ENCODE measurements around the gene XCR1.

The XCR1 gene

GRCh38 chr3:45980819-45981218 lies 46.5 kb downstream of the XCR1 start:
- no peak for DNase-seq

DNA sequence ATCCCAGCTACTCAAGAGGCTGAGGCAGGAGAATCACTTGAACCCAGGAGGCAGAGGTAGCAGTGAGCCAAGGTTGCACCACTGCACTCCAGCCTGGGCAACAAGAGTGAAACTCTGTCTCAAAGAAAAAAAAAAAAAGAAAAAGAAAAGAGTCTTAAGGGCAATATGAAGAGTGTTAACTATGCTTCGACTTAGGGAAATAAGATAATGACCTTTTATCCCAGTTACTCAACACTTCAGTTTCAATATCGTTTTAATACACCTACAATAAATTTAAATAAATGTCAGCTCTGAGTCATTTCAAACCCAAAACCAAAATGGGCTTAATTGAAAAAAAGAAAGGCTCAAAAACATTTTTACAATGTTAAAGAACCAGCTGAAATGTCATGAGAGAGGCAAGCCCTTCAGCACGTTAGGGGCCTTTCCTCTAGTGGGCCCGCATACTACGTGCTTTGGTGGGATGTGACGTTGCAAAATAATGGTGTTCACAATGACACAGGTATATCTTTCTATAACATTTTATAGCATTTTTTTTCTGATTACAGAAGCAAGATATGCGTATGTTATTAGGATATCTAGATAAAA lies 47.0 kb downstream of the XCR1 start:
- DNase-seq: no peak

- peak in 1 of 2 experiments; percentile 6 for DNase-seq
These were observed 47.9 kb downstream of the XCR1 start for GRCh38 chr3:45979378-45979777.

DNA sequence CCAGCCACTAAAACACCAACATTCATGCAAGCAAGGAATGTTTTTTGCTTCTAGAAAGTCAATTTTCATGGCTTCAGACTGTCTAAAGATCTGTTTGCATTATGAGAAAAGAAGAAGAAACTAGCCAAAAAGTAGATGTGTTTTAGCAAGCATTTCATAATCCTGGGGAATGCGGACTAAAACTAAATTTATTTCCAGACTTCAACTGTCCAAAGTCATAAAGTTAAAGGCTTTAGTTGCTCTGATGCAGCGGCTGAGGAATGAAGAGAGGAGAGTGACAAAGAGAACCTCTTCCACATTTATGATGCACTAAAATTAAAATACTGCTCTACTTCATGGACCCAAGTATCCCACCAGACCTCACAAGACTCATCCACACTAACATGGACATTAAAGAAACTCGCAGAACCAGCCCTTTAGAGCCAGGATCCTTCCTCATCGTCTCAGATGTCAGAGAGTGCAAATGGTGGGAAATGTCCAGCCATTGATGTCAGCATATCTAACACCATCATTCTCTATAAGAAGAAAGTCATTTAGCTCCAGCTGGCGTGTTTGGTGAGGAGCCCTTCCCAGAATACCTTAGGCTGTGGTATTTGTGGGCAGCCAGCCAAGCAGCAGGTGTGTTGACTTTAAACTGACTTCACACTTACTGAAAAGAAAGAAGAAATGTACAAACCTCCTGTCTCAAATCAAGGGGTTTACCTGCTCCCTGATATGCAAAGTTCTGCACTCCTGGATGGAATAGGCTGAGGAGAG lies 49.1 kb downstream of the XCR1 start:
- DNase-seq: no peak

GRCh38 chr3:45976191-45977091 lies 50.8 kb downstream of the XCR1 start:
- no peak for DNase-seq

DNA sequence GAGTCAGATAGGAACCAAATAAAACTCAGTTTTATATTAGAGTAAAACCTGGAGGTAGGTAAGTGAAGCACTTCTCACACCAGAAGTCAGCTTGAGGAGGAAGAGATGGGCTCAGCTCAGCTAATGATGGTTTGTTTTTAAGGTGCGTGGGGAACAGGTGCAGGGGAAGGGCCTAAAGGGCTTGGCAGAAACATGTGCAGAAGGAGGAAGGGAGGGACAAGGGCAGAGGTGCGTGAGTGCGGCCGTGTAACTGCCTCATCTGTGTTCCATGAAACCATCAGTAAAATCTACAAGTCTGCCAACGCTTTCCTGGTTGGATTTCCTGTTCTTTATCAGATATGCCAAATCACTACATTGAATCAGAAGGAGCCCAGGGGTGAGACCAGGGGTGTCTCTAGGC lies 51.6 kb downstream of the XCR1 start:
- no peak for DNase-seq

DNA sequence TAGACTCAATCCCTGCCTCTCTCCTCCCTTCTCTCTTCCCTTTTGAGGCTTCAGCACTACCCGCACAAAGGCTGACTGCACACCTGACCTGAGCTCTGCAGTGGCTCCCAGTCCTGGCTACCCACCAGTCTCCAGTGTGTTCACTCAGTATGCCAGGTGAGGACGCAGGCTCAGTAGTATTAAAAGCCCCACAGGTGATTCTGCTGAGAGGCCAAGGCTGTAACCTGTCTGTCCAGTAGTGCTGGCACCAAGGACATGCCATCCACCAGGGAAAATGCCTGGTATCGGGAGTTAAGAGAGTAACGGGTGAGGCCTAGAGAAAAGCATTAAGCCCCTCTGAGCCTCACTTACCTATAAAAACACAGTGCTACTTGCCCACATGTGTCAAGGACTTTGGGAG lies 52.6 kb downstream of the XCR1 start:
- no peak for DNase-seq

DNA sequence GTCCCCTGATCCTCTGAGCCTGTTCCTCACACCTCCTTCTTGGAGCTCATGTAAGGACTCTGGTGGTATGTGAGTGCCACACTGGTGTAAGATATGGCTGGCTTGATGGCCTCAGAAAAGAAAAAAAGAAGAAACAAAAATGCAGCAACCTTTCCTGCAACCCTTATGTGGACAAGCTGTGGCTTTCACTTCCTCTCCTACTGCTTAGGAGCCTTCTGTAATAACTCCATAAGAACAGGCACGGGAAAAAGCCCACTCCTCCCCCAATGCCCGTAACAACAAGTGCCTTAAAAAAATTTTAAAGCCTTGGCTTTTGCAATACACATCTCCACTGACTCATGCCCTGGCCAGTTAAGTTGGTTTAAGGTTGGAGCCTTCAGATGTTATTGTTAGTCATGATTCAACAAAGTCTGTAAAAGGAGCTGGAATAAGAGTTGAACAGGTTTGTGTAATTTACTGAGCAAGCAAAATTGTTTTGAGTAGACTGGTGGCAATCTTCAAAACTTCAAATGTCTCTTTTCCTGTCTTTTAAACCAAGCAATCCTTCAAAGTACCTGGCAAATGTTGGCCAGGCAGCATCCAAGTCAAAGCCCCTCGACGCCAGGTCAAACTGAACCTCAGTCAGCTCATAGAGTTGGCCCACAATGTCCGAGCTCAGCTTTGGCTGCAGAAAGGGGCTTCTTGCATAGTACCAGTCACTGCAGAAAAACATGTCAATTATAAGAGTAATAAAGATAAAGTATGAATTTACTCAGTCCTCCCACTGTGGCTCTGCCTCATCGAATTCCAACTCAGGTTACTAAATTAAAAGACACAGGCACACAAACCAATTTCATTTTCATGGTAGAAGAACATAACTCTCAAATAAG lies 54.5 kb downstream of the XCR1 start:
- DNase-seq: peak; percentile 99 to 100

- no peak for DNase-seq
These were observed 57.3 kb downstream of the XCR1 start for GRCh38 chr3:45969953-45970352.

- no peak for DNase-seq
These were observed 58.2 kb downstream of the XCR1 start for GRCh38 chr3:45969116-45969515.

GRCh38 chr3:45968706-45969105 lies 58.6 kb downstream of the XCR1 start:
- DNase-seq: no peak

DNA sequence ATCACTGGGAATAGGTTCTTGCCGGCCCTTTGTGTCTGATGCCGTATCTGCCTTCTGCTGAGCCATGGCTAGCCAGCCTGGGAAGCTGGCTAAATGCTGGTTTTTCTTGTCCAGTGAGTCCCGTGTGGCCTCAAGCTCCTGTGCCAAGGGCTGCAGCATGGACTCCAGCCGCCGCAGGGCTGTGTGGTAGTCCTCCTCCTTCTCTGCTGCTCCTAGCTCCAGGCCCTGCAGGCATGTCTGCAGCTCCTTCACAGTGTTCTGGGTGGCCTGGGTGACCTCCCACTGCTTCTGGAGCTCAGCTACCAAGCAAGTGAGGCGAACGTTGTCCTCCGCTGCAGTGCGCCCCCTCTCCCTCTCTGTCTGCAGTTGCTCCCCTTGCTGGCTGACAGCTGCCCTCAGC lies 59.1 kb downstream of the XCR1 start:
- no peak for DNase-seq

DNA sequence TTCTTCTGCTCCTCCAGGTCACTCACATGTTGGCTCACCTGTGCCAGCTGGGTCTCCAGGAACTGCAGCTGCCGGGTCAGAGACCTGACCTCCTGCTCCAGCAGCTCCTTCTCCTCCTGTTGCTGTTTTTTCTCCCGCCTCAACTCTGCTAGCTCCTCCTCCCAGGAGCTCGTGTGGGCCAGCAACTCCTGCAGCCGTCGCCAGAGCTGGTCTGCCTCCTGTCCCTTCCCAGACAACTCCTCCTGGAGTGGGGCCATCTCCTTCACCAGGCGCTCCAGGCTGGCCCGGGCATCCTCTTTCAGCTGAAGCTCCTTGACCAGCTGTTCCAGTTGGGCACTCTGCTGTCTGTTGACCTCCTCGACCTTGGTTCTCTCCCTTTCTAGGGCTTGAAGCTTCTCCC lies 59.6 kb downstream of the XCR1 start:
- no peak for DNase-seq

Measured in AML-193 (cell line).